Measurements from ENCODE around the gene RGS19. TPM values are rescaled to one million over a fixed set of nuclear protein-coding genes. Genes with fewer than 3 reads are reported as not detected.

Gene RGS19
- polyA plus RNA-seq, 1 donor (not counting 4 experiments of a cell fraction or from before 2014, with no cell fraction given): 11.8 TPM

DNA sequence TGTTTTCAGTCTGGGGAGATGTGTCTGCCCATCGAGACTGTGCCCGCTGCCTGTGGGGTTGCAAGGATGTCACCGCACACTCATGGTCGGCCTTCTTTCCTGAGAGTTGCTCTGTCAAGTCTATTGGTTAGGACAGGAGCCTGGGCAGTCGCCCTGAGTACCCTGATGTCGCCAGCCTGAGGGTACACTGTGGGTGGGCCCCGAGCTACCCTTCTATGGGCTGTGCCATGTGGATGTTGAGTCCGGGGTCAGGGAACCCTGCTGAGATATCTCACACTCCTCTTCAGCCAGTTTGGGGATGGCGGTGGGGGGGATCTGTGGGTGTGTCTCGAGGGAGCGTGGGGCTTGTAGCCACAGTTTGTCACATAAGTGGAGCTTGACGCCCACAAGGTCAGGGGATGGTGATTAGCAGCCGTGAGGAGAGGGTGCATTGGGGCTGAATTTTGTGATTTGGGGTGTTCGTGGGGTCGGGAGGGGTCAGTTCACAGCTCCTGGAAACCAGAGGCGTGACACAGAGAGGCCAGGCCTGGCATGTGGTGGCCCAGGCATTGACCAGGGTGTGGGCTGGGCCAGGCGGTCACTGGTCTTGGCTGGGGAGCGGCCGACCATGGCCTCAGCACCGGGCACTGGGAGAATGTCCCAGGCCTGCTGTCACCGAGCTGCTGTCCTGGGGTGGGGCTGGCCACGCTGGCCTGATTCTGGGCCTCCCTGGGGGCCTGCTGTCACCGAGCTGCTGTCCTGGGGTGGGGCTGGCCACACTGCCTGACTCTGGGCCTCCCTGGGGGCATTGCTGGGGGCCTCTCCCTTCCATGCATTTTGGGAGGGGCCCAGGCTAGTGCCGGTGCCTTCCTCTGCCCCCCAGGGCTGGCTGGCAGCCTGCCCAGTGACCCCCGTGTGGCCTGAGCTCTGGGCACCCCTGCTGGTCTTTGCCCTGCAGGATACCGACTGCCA is 29.7 kb upstream of the RGS19 start:
- dilution Hi-C loops (cut with MboI; ENCODE audit: extremely low pct_ligation_motif_present, low sequenced_read_pairs): no loop called here
- Histone ChIP-seq H2AFZ (ENCODE audit: control insufficient read depth, low read length) (no peak overlapping the region), H3K9ac (ENCODE audit: control insufficient read depth, extremely low read depth, insufficient read depth, low read length) (no peak overlapping the region), H3K9me1 (ENCODE audit: control insufficient read depth, extremely low read depth, insufficient read depth, low read length) (no peaks in the 10 kb centered on the region), H3K4me1 (ENCODE audit: control insufficient read depth, extremely low read depth, insufficient read depth, low read length) (no peaks in the 10 kb centered on the region), H3K4me3 (ENCODE audit: control insufficient read depth in 2 of 3, extremely low read depth in 1 of 3, insufficient read depth in 2 of 3, low read depth in 1 of 3, low read length in 3 of 3) (no peak overlapping the region), H3K79me2 (ENCODE audit: control insufficient read depth, insufficient read depth, low read length) (no peaks in the 10 kb centered on the region), H3K27me3 (ENCODE audit: control insufficient read depth, extremely low read depth, insufficient read depth, low read length) (peaks cover under 1% of the 10 kb centered on the region), H3K27ac (ENCODE audit: control insufficient read depth, insufficient read depth, low read length) (no peak overlapping the region), H3K9me3 (ENCODE audit: control insufficient read depth, low read depth, low read length) (no peaks in the 10 kb centered on the region), H4K20me1 (ENCODE audit: control insufficient read depth, extremely low read depth, insufficient read depth, low read length) (no peaks in the 10 kb centered on the region), H3K4me2 (ENCODE audit: control insufficient read depth, extremely low read depth, insufficient read depth, low read depth, low read length) (no peak overlapping the region), H3K36me3 (ENCODE audit: control insufficient read depth in 2 of 2, extremely low read depth in 1 of 2, insufficient read depth in 2 of 2, low read length in 2 of 2) (no peaks in the 10 kb centered on the region)
- DNase-seq (ENCODE audit: low read depth, low spot score) (no peak), FAIRE-seq (no peak)
- TF ChIP-seq, protein P1, sequence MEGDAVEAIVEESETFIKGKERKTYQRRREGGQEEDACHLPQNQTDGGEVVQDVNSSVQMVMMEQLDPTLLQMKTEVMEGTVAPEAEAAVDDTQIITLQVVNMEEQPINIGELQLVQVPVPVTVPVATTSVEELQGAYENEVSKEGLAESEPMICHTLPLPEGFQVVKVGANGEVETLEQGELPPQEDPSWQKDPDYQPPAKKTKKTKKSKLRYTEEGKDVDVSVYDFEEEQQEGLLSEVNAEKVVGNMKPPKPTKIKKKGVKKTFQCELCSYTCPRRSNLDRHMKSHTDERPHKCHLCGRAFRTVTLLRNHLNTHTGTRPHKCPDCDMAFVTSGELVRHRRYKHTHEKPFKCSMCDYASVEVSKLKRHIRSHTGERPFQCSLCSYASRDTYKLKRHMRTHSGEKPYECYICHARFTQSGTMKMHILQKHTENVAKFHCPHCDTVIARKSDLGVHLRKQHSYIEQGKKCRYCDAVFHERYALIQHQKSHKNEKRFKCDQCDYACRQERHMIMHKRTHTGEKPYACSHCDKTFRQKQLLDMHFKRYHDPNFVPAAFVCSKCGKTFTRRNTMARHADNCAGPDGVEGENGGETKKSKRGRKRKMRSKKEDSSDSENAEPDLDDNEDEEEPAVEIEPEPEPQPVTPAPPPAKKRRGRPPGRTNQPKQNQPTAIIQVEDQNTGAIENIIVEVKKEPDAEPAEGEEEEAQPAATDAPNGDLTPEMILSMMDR (optimal IDR thresholded peaks at IDR 0.05 in 1 of 3, IDR thresholded peaks at IDR 0.05 in 1 of 3, conservative IDR thresholded peaks at IDR 0.05 in 1 of 3; ENCODE audit: extremely low read depth in 1 of 3, insufficient read depth in 2 of 3, low read length in 3 of 3): no peak
- no peak for TF ChIP-seq EZH2 (IDR thresholded peaks at IDR 0.05; ENCODE audit: low read length)

DNA sequence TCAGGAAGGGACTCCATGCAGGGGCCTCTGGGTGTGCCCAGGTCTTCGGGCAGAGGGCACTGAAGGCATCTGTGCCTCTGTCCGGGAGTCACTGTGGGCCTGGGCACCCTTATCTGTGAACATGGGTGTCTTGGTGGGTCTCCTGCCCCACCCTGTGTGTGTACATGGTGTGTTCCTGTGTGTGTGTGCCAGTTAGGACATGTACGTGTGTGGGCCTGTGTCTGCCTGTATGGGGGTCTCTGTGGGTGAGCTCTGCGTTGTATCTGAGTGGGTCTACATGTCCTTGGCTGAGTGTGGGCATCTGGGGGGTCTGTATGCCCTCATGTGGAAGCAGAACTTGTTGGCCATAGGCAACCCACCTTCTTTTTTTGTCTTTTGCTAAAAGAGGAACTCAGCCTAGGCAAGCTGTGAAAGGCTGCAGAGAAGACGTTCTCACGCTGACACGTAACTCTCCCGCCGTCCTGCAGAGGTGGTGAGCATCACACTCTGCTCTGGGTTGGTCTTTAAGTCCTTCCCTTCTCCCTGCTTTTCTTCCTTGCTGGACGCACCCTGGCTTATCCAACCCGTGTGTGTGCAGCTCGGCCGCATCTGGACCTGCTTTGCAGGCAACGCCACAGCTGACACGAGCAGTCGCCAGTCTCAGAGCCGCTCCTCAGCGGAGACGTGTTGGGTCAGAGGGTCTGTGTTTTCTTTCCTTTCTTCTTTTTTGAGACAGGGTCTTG is 28.6 kb upstream of the RGS19 start:
- Histone ChIP-seq H3K27ac (ENCODE audit: control insufficient read depth, insufficient read depth, low read length) (no peak overlapping the region), H3K9me3 (ENCODE audit: control insufficient read depth, low read depth, low read length) (no peaks in the 10 kb centered on the region), H3K4me2 (ENCODE audit: control insufficient read depth, extremely low read depth, insufficient read depth, low read depth, low read length) (no peak overlapping the region), H3K4me1 (ENCODE audit: control insufficient read depth, extremely low read depth, insufficient read depth, low read length) (no peaks in the 10 kb centered on the region), H4K20me1 (ENCODE audit: control insufficient read depth, extremely low read depth, insufficient read depth, low read length) (no peaks in the 10 kb centered on the region), H2AFZ (ENCODE audit: control insufficient read depth, low read length) (no peak overlapping the region), H3K4me3 (ENCODE audit: control insufficient read depth in 2 of 3, extremely low read depth in 1 of 3, insufficient read depth in 2 of 3, low read depth in 1 of 3, low read length in 3 of 3) (no peak overlapping the region), H3K79me2 (ENCODE audit: control insufficient read depth, insufficient read depth, low read length) (no peaks in the 10 kb centered on the region), H3K9ac (ENCODE audit: control insufficient read depth, extremely low read depth, insufficient read depth, low read length) (no peak overlapping the region), H3K36me3 (ENCODE audit: control insufficient read depth in 2 of 2, extremely low read depth in 1 of 2, insufficient read depth in 2 of 2, low read length in 2 of 2) (no peaks in the 10 kb centered on the region), H3K9me1 (ENCODE audit: control insufficient read depth, extremely low read depth, insufficient read depth, low read length) (no peaks in the 10 kb centered on the region), H3K27me3 (ENCODE audit: control insufficient read depth, extremely low read depth, insufficient read depth, low read length) (peaks cover 12% of the 10 kb centered on the region)
- TF ChIP-seq, protein P1 (optimal IDR thresholded peaks at IDR 0.05 in 1 of 3, IDR thresholded peaks at IDR 0.05 in 1 of 3, conservative IDR thresholded peaks at IDR 0.05 in 1 of 3; ENCODE audit: extremely low read depth in 1 of 3, insufficient read depth in 2 of 3, low read length in 3 of 3): no peak
- TF ChIP-seq EZH2 (IDR thresholded peaks at IDR 0.05; ENCODE audit: low read length): no peak
- DNase-seq (ENCODE audit: low read depth, low spot score): no peak
- dilution Hi-C loops (cut with MboI; ENCODE audit: extremely low pct_ligation_motif_present, low sequenced_read_pairs): no loop called here
- no peak for FAIRE-seq
